Upper lobe of left lung (tissue), 6 donors: ENCODE results near the gene MT2A. TPM values are rescaled to one million over a fixed set of nuclear protein-coding genes. Genes with fewer than 3 reads are reported as not detected.
A peak's percentile ranks its signal among the peaks of the same experiment; 100 is the strongest.

Experiments used
- ATAC-seq, 2 donors: fragments of 200-7000 bp; cut with Tn5 transposase; one replicate each; pipeline ENCODE4 v1.9.1; 2022; ENCODE audit warnings: mild to moderate bottlenecking in 2 of 2, moderate library complexity in 2 of 2; ENCODE audit not compliant: low FRiP score in 2 of 2
- DNase-seq, 2 donors: peaks; one replicate each; pipeline ENCODE4 v3.0.0-alpha.2; 2019 to 2020
- H3K27ac ChIP-seq, 4 donors: fragments of 200-600 bp; sonication (generic); one replicate each; pipeline ENCODE4 v1.5.1; 2016 to 2019
- H3K27me3 ChIP-seq, 4 donors: fragments of 200-600 bp; sonication (generic); one replicate each; pipeline ENCODE4 v1.5.1; 2017 to 2019
- H3K36me3 ChIP-seq, 4 donors: fragments of 200-600 bp; sonication (generic); one replicate each; pipeline ENCODE4 v1.5.1; 2016 to 2019
- H3K4me1 ChIP-seq, 4 donors: fragments of 200-600 bp; sonication (generic); one replicate each; pipeline ENCODE4 v1.5.1; 2018 to 2019
- H3K4me3 ChIP-seq, 4 donors: fragments of 200-600 bp; sonication (generic); one replicate each; pipeline ENCODE4 v1.5.1; 2017 to 2019; ENCODE audit warnings: mild to moderate bottlenecking in 2 of 4, moderate library complexity in 1 of 4
- H3K9me3 ChIP-seq, 4 donors: fragments of 200-600 bp; sonication (generic); one replicate each; pipeline ENCODE4 v1.5.1; 2018 to 2019
- CTCF ChIP-seq, 6 experiments: fragments of 450-650 bp in 4 of 6; fragments of 200-600 bp in 2 of 6; sonication (generic) in 2 of 6; IDR thresholded peaks; one replicate each; pipeline ENCODE4 v1.5.1; 2016 to 2019; ENCODE audit warnings: antibody characterized with exemption in 6 of 6
- EP300 ChIP-seq, 4 donors: sonication (generic); formaldehyde crosslinking; IDR thresholded peaks; one replicate each; pipeline ENCODE4 v1.5.1; 2017; ENCODE audit warnings: antibody characterized with exemption in 4 of 4, control low read depth in 2 of 4
- POLR2A ChIP-seq, 4 donors: fragments of 450-650 bp; IDR thresholded peaks; one replicate each; pipeline ENCODE4 v1.5.1; 2016 to 2017; ENCODE audit warnings: antibody characterized with exemption in 4 of 4, mild to moderate bottlenecking in 2 of 4
- POLR2AphosphoS5 ChIP-seq, 2 donors: sonication (generic); formaldehyde crosslinking; IDR thresholded peaks; one replicate each; pipeline ENCODE4 v1.5.1; 2017; ENCODE audit warnings: antibody characterized with exemption in 2 of 2
- WGBS, 2 donors: methylation state at CpG; one replicate each; pipeline ENCODE4 v1.1.5; 2017 to 2018; 5-methylcytosine and 5-hydroxymethylcytosine counted together
- total RNA-seq, 6 donors: library from RNA; depleted of rRNA in 4 of 6; stranded (reverse); fragments of >200 nt in 4 of 6; gene quantifications; one replicate each; pipeline versions ENCODE4 v1.1.0 to v1.2.1, GENCODE V29; 2016 to 2021
- donor health status: DM: no; HTN: no; CAD: no; lungs with moderate emphysema.
- donor health status: DM: no; HTN: yes; CAD: no; lungs with severe emphysema.

Gene MT2A
- total RNA-seq, 6 donors from 2014 or later, result 137 to 552 (median 338) TPM

DNA sequence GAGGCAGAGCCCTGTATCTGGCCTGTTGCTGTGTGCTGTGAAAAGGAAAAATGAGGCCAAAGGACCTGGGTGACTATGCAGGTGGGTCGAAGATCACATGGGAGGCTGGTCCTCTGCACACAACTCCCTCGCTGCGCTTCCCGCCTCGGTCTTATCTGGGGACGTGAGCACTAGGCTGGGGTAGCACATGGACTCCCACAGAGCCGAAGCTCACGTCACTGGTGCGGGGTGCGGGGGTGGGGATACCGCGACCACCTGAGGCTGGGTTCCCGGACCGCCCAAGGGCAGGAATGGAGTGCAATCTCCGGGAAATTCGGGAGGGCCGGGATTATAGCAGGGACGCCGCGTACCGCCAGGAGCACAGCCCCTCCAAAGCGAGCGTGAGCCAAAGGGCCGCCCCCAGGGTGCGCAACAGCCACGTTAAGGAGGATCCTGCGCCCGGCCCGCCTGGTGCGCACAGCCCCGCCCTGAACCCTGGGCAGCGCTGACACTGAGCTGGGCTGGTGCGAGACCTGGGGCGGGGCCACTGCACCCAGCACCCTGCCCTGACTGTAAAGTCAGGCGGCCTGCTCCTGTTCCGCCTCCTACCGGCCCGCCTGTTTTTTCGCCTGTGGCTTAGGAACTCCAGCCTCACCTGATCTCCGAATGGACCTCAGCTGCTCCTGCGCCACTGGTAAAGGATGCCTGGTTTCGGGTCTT lies 34.8 kb downstream of the MT2A start:
- Histone ChIP-seq H3K27ac (peak overlapping the region in 3 of 4 donors; percentile 53 to 64 (median 54)), H3K4me3 (peak overlapping the region in 3 of 4 donors; percentile 37 to 48 (median 47))
- TF ChIP-seq EP300 (IDR thresholded peaks at IDR 0.05), result peak; percentile 13 to 94 (median 82)
- peak; percentile 38 to 73 (median 51) for TF ChIP-seq CTCF (IDR thresholded peaks at IDR 0.05)
- TF ChIP-seq POLR2A (IDR thresholded peaks at IDR 0.05), result peak in 1 of 4 donors; percentile 11
- TF ChIP-seq POLR2AphosphoS5 (IDR thresholded peaks at IDR 0.05), result peak; percentile 55 to 68

GRCh38 chr16:56643833-56644232 lies 35.4 kb downstream of the MT2A start:
- H3K27ac ChIP-seq, result peak overlapping the region in 1 of 4 donors; percentile 53
- peaks cover 0 to 2% (median 0%) of the 10 kb centered on the region in 4 donors for H3K27me3 ChIP-seq

More for the DNA sequence above, 34.8 kb downstream of the MT2A start:
- ATAC-seq (peak; percentile 90 to 95), DNase-seq (peak; percentile 91 to 93)
- Histone ChIP-seq H3K36me3 (no peaks in the 10 kb centered on the region), H3K4me1 (peaks cover 22 to 30% (median 26%) of the 10 kb centered on the region in 4 donors), H3K9me3 (no peaks in the 10 kb centered on the region), H3K27me3 (peaks cover 0 to 4% (median 1%) of the 10 kb centered on the region in 4 donors)
- 8 to 15% methylated on average over 28 to 37 of the region's 42 CpGs for WGBS, 2 donors

GRCh38 chr16:56645311-56645710 lies 36.9 kb downstream of the MT2A start:
- Histone ChIP-seq H3K9me3 (no peaks in the 10 kb centered on the region), H3K4me3 (no peak overlapping the region), H3K27me3 (no peaks in the 10 kb centered on the region), H3K27ac (no peak overlapping the region), H3K36me3 (no peaks in the 10 kb centered on the region), H3K4me1 (peaks cover 13 to 17% (median 16%) of the 10 kb centered on the region in 4 donors)
- ATAC-seq, result no peak
- no peak for DNase-seq
- WGBS, 2 donors, result 86 to 88% methylated on average over 1 of the region's 1 CpG
- TF ChIP-seq EP300 (IDR thresholded peaks at IDR 0.05) (no peak), CTCF (IDR thresholded peaks at IDR 0.05) (no peak), POLR2A (IDR thresholded peaks at IDR 0.05) (no peak), POLR2AphosphoS5 (IDR thresholded peaks at IDR 0.05) (no peak)

More at GRCh38 chr16:56643833-56644232, 35.4 kb downstream of the MT2A start:
- Histone ChIP-seq H3K4me1 (peaks cover 17 to 25% (median 20%) of the 10 kb centered on the region in 4 donors), H3K9me3 (no peaks in the 10 kb centered on the region), H3K4me3 (peak overlapping the region in 3 of 4 donors; percentile 37 to 48 (median 47)), H3K36me3 (no peaks in the 10 kb centered on the region)
- TF ChIP-seq EP300 (IDR thresholded peaks at IDR 0.05), result no peak
- no peak for TF ChIP-seq POLR2AphosphoS5 (IDR thresholded peaks at IDR 0.05)
- peak in 1 of 6 experiments; percentile 3 for TF ChIP-seq CTCF (IDR thresholded peaks at IDR 0.05)
- TF ChIP-seq POLR2A (IDR thresholded peaks at IDR 0.05), result no peak
- DNase-seq, result no peak
- whole genome bisulfite sequencing, 2 donors, result 53 to 57% methylated on average over 5 of the region's 5 CpGs
- no peak for ATAC-seq

GRCh38 chr16:56645838-56646237 lies 37.5 kb downstream of the MT2A start:
- TF ChIP-seq POLR2A (IDR thresholded peaks at IDR 0.05) (no peak), CTCF (IDR thresholded peaks at IDR 0.05) (no peak), EP300 (IDR thresholded peaks at IDR 0.05) (no peak), POLR2AphosphoS5 (IDR thresholded peaks at IDR 0.05) (no peak)
- no peaks in the 10 kb centered on the region for H3K36me3 ChIP-seq
- no peaks in the 10 kb centered on the region for H3K9me3 ChIP-seq
- H3K4me3 ChIP-seq, result no peak overlapping the region
- DNase-seq (no peak), ATAC-seq (no peak)
- H3K27ac ChIP-seq, result no peak overlapping the region
- WGBS, 2 donors, result 0 to 43% methylated on average over 1 of the region's 1 CpG
- H3K27me3 ChIP-seq, result no peaks in the 10 kb centered on the region
- H3K4me1 ChIP-seq, result peaks cover 13 to 17% (median 16%) of the 10 kb centered on the region in 4 donors
